ENCODE data around the gene RBM18. TPM values are rescaled to one million over a fixed set of nuclear protein-coding genes. Genes with fewer than 3 reads are reported as not detected.

RBM18 gene
- total RNA-seq, 4 donors from 2014 or later, result 0.80 to 9.7 (median 4.6) TPM

DNA sequence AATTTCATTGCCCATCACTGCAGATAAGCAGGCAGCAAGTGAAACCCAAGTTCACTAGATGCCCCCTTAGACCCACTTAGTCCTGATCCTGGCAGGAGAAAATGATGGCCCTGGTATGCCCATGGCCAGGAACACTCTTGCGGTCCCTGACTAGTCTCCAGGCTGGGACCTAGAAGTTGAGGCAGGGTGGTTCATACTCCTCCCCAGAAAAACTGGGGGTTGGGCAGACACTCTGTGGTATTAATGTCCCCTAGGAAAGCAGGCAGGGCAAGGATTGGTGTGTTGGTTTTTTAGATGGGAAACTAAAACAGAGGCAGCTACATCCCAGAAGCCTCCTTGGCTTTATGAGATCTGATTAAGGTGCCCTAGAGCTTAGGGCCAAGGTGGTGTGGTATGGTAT is 49.0 kb downstream of the RBM18 start:
- 100% methylated on average over 1 of the region's 1 CpG; no CpG with 5 or more reads in 1 of the 2 donors for WGBS, 2 donors (ENCODE audit: low coverage in 1 of 2)
- H3K4me3 ChIP-seq, result no peak overlapping the region
- in situ Hi-C loops (cut with MboI; ENCODE audit: low pct_ligation_motif_present in 1 of 4, low pct_unique_long_range_greater_than_20kb in 1 of 4, low sequenced_read_pairs in 3 of 4) (no loop called here), intact Hi-C loops (cut with DNase I; ENCODE audit: low total_unique reads) (no loop called here)
- H3K27ac ChIP-seq, result no peak overlapping the region
- peaks cover 19 to 33% (median 24%) of the 10 kb centered on the region in 4 donors for H3K4me1 ChIP-seq
- DNase-seq, result no peak
- no peaks in the 10 kb centered on the region for H3K36me3 ChIP-seq
- TF ChIP-seq, protein P1, sequence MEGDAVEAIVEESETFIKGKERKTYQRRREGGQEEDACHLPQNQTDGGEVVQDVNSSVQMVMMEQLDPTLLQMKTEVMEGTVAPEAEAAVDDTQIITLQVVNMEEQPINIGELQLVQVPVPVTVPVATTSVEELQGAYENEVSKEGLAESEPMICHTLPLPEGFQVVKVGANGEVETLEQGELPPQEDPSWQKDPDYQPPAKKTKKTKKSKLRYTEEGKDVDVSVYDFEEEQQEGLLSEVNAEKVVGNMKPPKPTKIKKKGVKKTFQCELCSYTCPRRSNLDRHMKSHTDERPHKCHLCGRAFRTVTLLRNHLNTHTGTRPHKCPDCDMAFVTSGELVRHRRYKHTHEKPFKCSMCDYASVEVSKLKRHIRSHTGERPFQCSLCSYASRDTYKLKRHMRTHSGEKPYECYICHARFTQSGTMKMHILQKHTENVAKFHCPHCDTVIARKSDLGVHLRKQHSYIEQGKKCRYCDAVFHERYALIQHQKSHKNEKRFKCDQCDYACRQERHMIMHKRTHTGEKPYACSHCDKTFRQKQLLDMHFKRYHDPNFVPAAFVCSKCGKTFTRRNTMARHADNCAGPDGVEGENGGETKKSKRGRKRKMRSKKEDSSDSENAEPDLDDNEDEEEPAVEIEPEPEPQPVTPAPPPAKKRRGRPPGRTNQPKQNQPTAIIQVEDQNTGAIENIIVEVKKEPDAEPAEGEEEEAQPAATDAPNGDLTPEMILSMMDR (IDR thresholded peaks at IDR 0.05), result no peak
- TF ChIP-seq EP300 (IDR thresholded peaks at IDR 0.05; ENCODE audit: low read depth) (no peak), POLR2A (IDR thresholded peaks at IDR 0.05) (no peak), POLR2AphosphoS5 (IDR thresholded peaks at IDR 0.05) (no peak)
- H3K27me3 ChIP-seq, result peaks cover 100% of the 10 kb centered on the region
- no peaks in the 10 kb centered on the region for H3K9me3 ChIP-seq

GRCh38 chr9:122214507-122214906 is 50.1 kb downstream of the RBM18 start:
- intact Hi-C loops (cut with DNase I; ENCODE audit: low total_unique reads) (no loop called here), in situ Hi-C loops (cut with MboI; ENCODE audit: low pct_ligation_motif_present in 1 of 4, low pct_unique_long_range_greater_than_20kb in 1 of 4, low sequenced_read_pairs in 3 of 4) (no loop called here)
- WGBS, 2 donors (ENCODE audit: low coverage in 1 of 2), result 58 to 86% methylated on average over 4 to 9 of the region's 9 CpGs
- peaks cover 94% of the 10 kb centered on the region for H3K27me3 ChIP-seq
- TF ChIP-seq, protein P1 (IDR thresholded peaks at IDR 0.05), result no peak
- no peak for DNase-seq
- no peak overlapping the region for H3K27ac ChIP-seq
- no peaks in the 10 kb centered on the region for H3K36me3 ChIP-seq
- peak overlapping the region in 1 of 4 donors; percentile 50 for H3K4me3 ChIP-seq
- no peaks in the 10 kb centered on the region for H3K9me3 ChIP-seq
- peaks cover 15 to 23% (median 19%) of the 10 kb centered on the region in 4 donors for H3K4me1 ChIP-seq

- 8% methylated on average over 55 of the region's 93 CpGs; no CpG with 5 or more reads in 1 of the 2 donors for WGBS, 2 donors (ENCODE audit: low coverage in 1 of 2)
- peaks cover 87% of the 10 kb centered on the region for H3K27me3 ChIP-seq
These were observed 50.8 kb downstream of the RBM18 start for GRCh38 chr9:122213589-122214413.

GRCh38 chr9:122213102-122213588 is 51.5 kb downstream of the RBM18 start:
- TF ChIP-seq, protein P1 (IDR thresholded peaks at IDR 0.05), result no peak
- no peak for TF ChIP-seq EP300 (IDR thresholded peaks at IDR 0.05; ENCODE audit: low read depth)
- no peak for TF ChIP-seq POLR2AphosphoS5 (IDR thresholded peaks at IDR 0.05)
- TF ChIP-seq POLR2A (IDR thresholded peaks at IDR 0.05), result no peak
- H3K36me3 ChIP-seq, result no peaks in the 10 kb centered on the region
- H3K27ac ChIP-seq, result no peak overlapping the region
- intact Hi-C loops (cut with DNase I; ENCODE audit: low total_unique reads) (no loop called here), in situ Hi-C loops (cut with MboI; ENCODE audit: low pct_ligation_motif_present in 1 of 4, low pct_unique_long_range_greater_than_20kb in 1 of 4, low sequenced_read_pairs in 3 of 4) (no loop called here)
- H3K4me1 ChIP-seq, result peaks cover 11 to 13% (median 11%) of the 10 kb centered on the region in 4 donors
- no peaks in the 10 kb centered on the region for H3K9me3 ChIP-seq
- no peak for DNase-seq
- 51 to 80% methylated on average over 3 to 20 of the region's 20 CpGs for WGBS, 2 donors (ENCODE audit: low coverage in 1 of 2)
- H3K27me3 ChIP-seq, result peaks cover 80% of the 10 kb centered on the region
- peak overlapping the region in 1 of 4 donors; percentile 50 for H3K4me3 ChIP-seq

More at GRCh38 chr9:122213589-122214413, 50.8 kb downstream of the RBM18 start:
- in situ Hi-C loops (cut with MboI; ENCODE audit: low pct_ligation_motif_present in 1 of 4, low pct_unique_long_range_greater_than_20kb in 1 of 4, low sequenced_read_pairs in 3 of 4) (no loop called here), intact Hi-C loops (cut with DNase I; ENCODE audit: low total_unique reads) (no loop called here)
- Histone ChIP-seq H3K4me3 (peak overlapping the region in 3 of 4 donors; percentile 7 to 50 (median 36)), H3K4me1 (peaks cover 11 to 16% (median 13%) of the 10 kb centered on the region in 4 donors), H3K27ac (no peak overlapping the region), H3K9me3 (no peaks in the 10 kb centered on the region), H3K36me3 (no peaks in the 10 kb centered on the region)
- TF ChIP-seq EP300 (IDR thresholded peaks at IDR 0.05; ENCODE audit: low read depth), result no peak
- no peak for TF ChIP-seq POLR2AphosphoS5 (IDR thresholded peaks at IDR 0.05)
- TF ChIP-seq, protein P1 (IDR thresholded peaks at IDR 0.05), result no peak
- TF ChIP-seq POLR2A (IDR thresholded peaks at IDR 0.05), result no peak
- DNase-seq, result peak; percentile 49
